Heart right ventricle (tissue), 16 donors: ENCODE measurements around the gene VN1R5. TPM values are rescaled to one million over a fixed set of nuclear protein-coding genes. Genes with fewer than 3 reads are reported as not detected.

Experiments
- ATAC-seq, 8 donors: fragments of 200-7000 bp; cut with Tn5 transposase; one replicate each; pipeline ENCODE4 v1.9.1; 2020; ENCODE audit warnings: mild to moderate bottlenecking in 8 of 8, moderate library complexity in 8 of 8, moderate number of reproducible peaks in 1 of 8
- DNase-seq, 2 donors: peaks; one replicate each; pipeline ENCODE4 v3.0.0-alpha.2; 2020
- H3K27ac ChIP-seq, 10 donors: fragments of 200-600 bp; sonication (generic) in 2 of 10; one replicate each; pipeline versions ENCODE4 v1.5.0 to v1.8.0; 2020 to 2022; ENCODE audit warnings: mild to moderate bottlenecking in 3 of 10
- H3K27me3 ChIP-seq, 7 donors: fragments of 200-600 bp; one replicate each; pipeline ENCODE4 v1.8.0; 2021 to 2022; ENCODE audit warnings: mild to moderate bottlenecking in 2 of 7
- H3K36me3 ChIP-seq, 9 donors: fragments of 200-600 bp; sonication (generic) in 1 of 9; one replicate each; pipeline versions ENCODE4 v1.5.0 to v1.8.0; 2020 to 2022; ENCODE audit warnings: mild to moderate bottlenecking in 2 of 9
- H3K4me1 ChIP-seq, 9 donors: fragments of 200-600 bp; sonication (generic) in 1 of 9; one replicate each; pipeline versions ENCODE4 v1.5.0 to v1.8.0; 2020 to 2022; ENCODE audit warnings: mild to moderate bottlenecking in 4 of 9
- H3K4me3 ChIP-seq, 10 donors: fragments of 200-600 bp; sonication (generic) in 2 of 10; one replicate each; pipeline versions ENCODE4 v1.5.0 to v1.8.0; 2020 to 2022; ENCODE audit warnings: mild to moderate bottlenecking in 7 of 10, moderate library complexity in 2 of 10
- H3K9me3 ChIP-seq, 11 donors: fragments of 200-600 bp in 10 of 11; sonication (generic) in 2 of 11; one replicate each; pipeline versions ENCODE4 v1.5.0 to v1.8.0; 2013 to 2022; ENCODE audit warnings: mild to moderate bottlenecking in 2 of 11, control low read depth in 1 of 11, moderate library complexity in 1 of 11
- CTCF ChIP-seq, 9 donors: fragments of 200-600 bp; sonication (generic) in 2 of 9; IDR thresholded peaks; one replicate each; pipeline versions ENCODE4 v1.5.0 to v1.8.0; 2021 to 2022; ENCODE audit warnings: antibody characterized with exemption in 9 of 9, mild to moderate bottlenecking in 5 of 9, moderate library complexity in 1 of 9
- WGBS, 2 donors: extraction: QIAGEN DNeasy Blood & Tissue Kit; methylation state at CpG; one replicate each; pipeline ENCODE4 v1.1.7; 2013; ENCODE audit warnings: inconsistent platforms in 1 of 2; 5-methylcytosine and 5-hydroxymethylcytosine counted together
- intact Hi-C, 10 donors: fragments of 100-400 bp; cut with DNase I; formaldehyde crosslinking; loops; one replicate each; pipeline versions ENCODE4 v1.11.1 to v1.14.2; 2022
- polyA plus RNA-seq, 2 donors: library from polyadenylated mRNA; stranded (reverse); fragments of 200-250 nt; gene quantifications; one replicate each; pipeline ENCODE4 v1.2.3, GENCODE V29; 2013
- total RNA-seq, 10 donors: library from RNA; stranded (reverse); fragmentation: NEBNext Ultra II Directional in 3 of 10; extraction: Animal tissue kit (Norgen Biotek cat#: 25700) in 3 of 10; gene quantifications; one replicate each; pipeline versions ENCODE4 v1.2.1 to v1.2.4, GENCODE V29; 2021 to 2023
- donor health status: Arrhythmogenic right ventricular cardiomyopathy.
- donor health status: ischemic (EF 13 %, LVEDD 7.1; RV severe dilation, severe dysfunction).
- donor health status: healthy with polysubstance abuse.
- donor health status: DM: no; HTN: yes; CAD: no.
- donor health status: DM: no; HTN: no; CAD: no.
- donor health status: ischemic (EF 25% LVEDD 6.9; RV normal size, moderate dysfunction).
- donor health status: ischemic (EF 25% LVEDD 5.7; RV mildly dilated, moderate dysfunction).
- donor health status: healthy.
- donor health status: DM: yes; HTN: yes; CAD: no.
- donor health status: Ischemic cardiomyopathy.
- donor health status: ischemic (EF 35%, LVEDD 5.7; RV mildly dilated, moderate dysfunction).
- donor health status: nonischemic (EF 11% LVEDD 7.7; RV severe dilation, severe dysfunction).
- donor health status: DM: yes; HTN: yes; CAD: no.
- donor health status: PGD.
- donor health status: ischemic (EF 29% LVEDD 5.4; RV normal size, mild dysfunction).
- donor health status: nonischemic (EF 23%, LVEDD 6.1; RV moderate dilation, normal function).

Gene VN1R5
- total and polyA plus RNA-seq, 12 donors = not detected

GRCh38 chr1:247291161-247291560, 35.3 kb downstream of the VN1R5 start:
- Histone ChIP-seq H3K27ac (no peak overlapping the region), H3K9me3 (peaks cover 0 to 11% (median 0%) of the 10 kb centered on the region in 11 donors), H3K4me3 (no peak overlapping the region), H3K4me1 (peaks cover 0 to 4% (median 0%) of the 10 kb centered on the region in 9 donors), H3K36me3 (no peaks in the 10 kb centered on the region), H3K27me3 (peaks cover 0 to 25% (median 0%) of the 10 kb centered on the region in 7 donors)
- intact Hi-C loops = no loop called here
- TF ChIP-seq CTCF (IDR thresholded peaks at IDR 0.05) = no peak
- DNase-seq (no peak), ATAC-seq (no peak)
- 91 to 92% methylated on average over 9 of the region's 9 CpGs for WGBS, 2 donors

- intact Hi-C loops = no loop called here
- DNase-seq (no peak), ATAC-seq (no peak)
- no peak for TF ChIP-seq CTCF (IDR thresholded peaks at IDR 0.05)
- Histone ChIP-seq H3K27me3 (peaks cover 0 to 25% (median 0%) of the 10 kb centered on the region in 7 donors), H3K36me3 (no peaks in the 10 kb centered on the region), H3K9me3 (peaks cover 0 to 3% (median 0%) of the 10 kb centered on the region in 11 donors), H3K27ac (no peak overlapping the region), H3K4me1 (peaks cover 0 to 4% (median 0%) of the 10 kb centered on the region in 9 donors), H3K4me3 (no peak overlapping the region)
- 45 to 55% methylated on average over 17 of the region's 17 CpGs for WGBS, 2 donors
Measured at GRCh38 chr1:247291833-247292561, 36.1 kb downstream of the VN1R5 start.

- ATAC-seq = peak in 5 of 8 donors; percentile 51 to 70 (median 62)
Measured at GRCh38 chr1:247293047-247293446, 37.2 kb downstream of the VN1R5 start.

DNA sequence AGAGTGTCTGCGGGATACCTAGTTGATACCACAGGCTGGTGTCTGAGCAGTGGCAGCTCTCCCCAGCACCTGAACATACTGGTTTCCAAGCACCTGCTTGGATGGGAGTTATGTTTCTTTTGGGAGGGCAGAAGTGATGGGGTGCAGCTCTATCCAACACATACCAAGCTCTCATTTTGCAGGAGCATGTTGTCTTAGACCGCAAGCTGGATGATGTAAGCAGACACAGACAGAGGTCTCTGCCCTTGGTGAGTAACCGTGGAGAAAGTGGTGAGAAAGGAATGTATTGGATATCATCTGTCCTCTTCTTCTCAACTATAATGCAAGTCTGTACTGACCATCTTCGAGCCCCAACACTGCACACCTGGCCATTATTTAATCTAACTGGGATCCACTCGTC, 38.4 kb downstream of the VN1R5 start:
- Histone ChIP-seq H3K27me3 (peaks cover 0 to 25% (median 0%) of the 10 kb centered on the region in 7 donors), H3K4me1 (peaks cover 0 to 4% (median 0%) of the 10 kb centered on the region in 9 donors), H3K27ac (no peak overlapping the region), H3K36me3 (peaks cover 0 to 11% (median 0%) of the 10 kb centered on the region in 9 donors), H3K4me3 (no peak overlapping the region), H3K9me3 (no peaks in the 10 kb centered on the region)
- TF ChIP-seq CTCF (IDR thresholded peaks at IDR 0.05) = no peak
- no peak for ATAC-seq
- no peak for DNase-seq
- 85 to 88% methylated on average over 5 of the region's 5 CpGs for WGBS, 2 donors
- intact Hi-C loops = no loop called here

More at GRCh38 chr1:247293047-247293446, 37.2 kb downstream of the VN1R5 start:
- intact Hi-C loops = no loop called here
- Histone ChIP-seq H3K9me3 (no peaks in the 10 kb centered on the region), H3K27ac (no peak overlapping the region), H3K4me1 (peaks cover 0 to 4% (median 0%) of the 10 kb centered on the region in 9 donors), H3K27me3 (peaks cover 0 to 25% (median 0%) of the 10 kb centered on the region in 7 donors), H3K4me3 (no peak overlapping the region), H3K36me3 (no peaks in the 10 kb centered on the region)
- no peak for TF ChIP-seq CTCF (IDR thresholded peaks at IDR 0.05)
- WGBS, 2 donors = 42 to 45% methylated on average over 7 of the region's 7 CpGs
- no peak for DNase-seq
